Neuronal stem cell (in vitro differentiated cells): ENCODE data around the gene ACTL9.

Source experiments
- DNase-seq: peaks from one replicate; pipeline ENCODE4 v3.0.0-alpha.2; 2013; ENCODE audit warnings: low spot score
- H2AFZ ChIP-seq: one replicate; pipeline ENCODE4 v1.6.1; 2013; ENCODE audit warnings: mild to moderate bottlenecking, low read length, inconsistent platforms
- H2AK5ac ChIP-seq: 2 replicates; pipeline ENCODE4 v1.6.1; 2013; ENCODE audit warnings: low read depth, mild to moderate bottlenecking, inconsistent platforms, low read length, moderate library complexity, mixed read lengths
- H2BK120ac ChIP-seq: 2 replicates; pipeline ENCODE4 v1.6.1; 2013; ENCODE audit warnings: low read depth, mild to moderate bottlenecking, inconsistent platforms, low read length, moderate library complexity, mixed read lengths
- H2BK12ac ChIP-seq: one replicate; pipeline ENCODE4 v1.6.1; 2013; ENCODE audit warnings: low read length, inconsistent platforms
- H2BK15ac ChIP-seq: 2 replicates; pipeline ENCODE4 v1.6.1; 2013; ENCODE audit warnings: mild to moderate bottlenecking, low read length, inconsistent platforms, mixed read lengths
- H2BK5ac ChIP-seq: one replicate; pipeline ENCODE4 v1.6.1; 2013; ENCODE audit warnings: inconsistent platforms, mild to moderate bottlenecking, low read length, moderate library complexity
- H3K14ac ChIP-seq: one replicate; pipeline ENCODE4 v1.6.1; 2013; ENCODE audit warnings: low read length, inconsistent platforms
- H3K18ac ChIP-seq: 2 replicates; pipeline ENCODE4 v1.6.1; 2013; ENCODE audit warnings: low read length, inconsistent platforms
- H3K23ac ChIP-seq: 2 replicates; pipeline ENCODE4 v1.6.1; 2013; ENCODE audit warnings: low read depth, mild to moderate bottlenecking, mixed read lengths, low read length, inconsistent platforms; ENCODE audit not compliant: poor library complexity
- H3K27ac ChIP-seq: replicated peaks from 3 replicates; pipeline ENCODE4 v1.5.1; 2013; ENCODE audit warnings: low read length, inconsistent platforms
- H3K27me3 ChIP-seq, 3 experiments: 2 replicates each; pipeline ENCODE4 v1.6.1; 2013; ENCODE audit warnings: low read length in 3 of 3, mild to moderate bottlenecking in 2 of 3, inconsistent platforms in 1 of 3, low read depth in 1 of 3, mixed read lengths in 1 of 3, moderate library complexity in 1 of 3; ENCODE audit not compliant: control insufficient read depth in 3 of 3, insufficient read depth in 3 of 3
- H3K36me3 ChIP-seq, 2 donors: replicated peaks in 1 of 2; 2 replicates each; pipeline ENCODE4 v1.6.1; 2013; ENCODE audit warnings: low read length in 2 of 2; ENCODE audit not compliant: control insufficient read depth in 2 of 2, insufficient read depth in 2 of 2
- H3K4ac ChIP-seq: 2 replicates; pipeline ENCODE4 v1.6.1; 2013; ENCODE audit warnings: inconsistent platforms, mild to moderate bottlenecking, low read length, moderate library complexity
- H3K4me1 ChIP-seq, 2 donors: 1 replicate in 1 of 2; 2 replicates in 1 of 2; pipeline ENCODE4 v1.6.1; 2013; ENCODE audit warnings: low read length in 2 of 2, low read depth in 1 of 2; ENCODE audit not compliant: control insufficient read depth in 2 of 2, insufficient read depth in 1 of 2
- H3K4me2 ChIP-seq: one replicate; pipeline ENCODE4 v1.6.1; 2013; ENCODE audit warnings: mild to moderate bottlenecking, low read length, inconsistent platforms; ENCODE audit not compliant: insufficient read depth, poor library complexity, severe bottlenecking
- H3K4me3 ChIP-seq, 2 donors: 2 replicates each; pipeline ENCODE4 v1.5.1; 2013; ENCODE audit warnings: low read length in 2 of 2, mild to moderate bottlenecking in 2 of 2, inconsistent platforms in 1 of 2, moderate library complexity in 1 of 2
- H3K79me1 ChIP-seq: one replicate; pipeline ENCODE4 v1.6.1; 2013; ENCODE audit warnings: low read depth, mild to moderate bottlenecking, inconsistent platforms, low read length, moderate library complexity
- H3K9ac ChIP-seq: one replicate; pipeline ENCODE4 v1.6.1; 2013; ENCODE audit warnings: mild to moderate bottlenecking, low read depth, low read length, inconsistent platforms; ENCODE audit not compliant: poor library complexity
- H3K9me3 ChIP-seq, 2 donors: replicated peaks in 1 of 2; 2 replicates each; pipeline versions ENCODE3 to v1.6.1; 2013; ENCODE audit warnings: low read length in 2 of 2, mild to moderate bottlenecking in 2 of 2, inconsistent platforms in 1 of 2, low read depth in 1 of 2, mixed read lengths in 1 of 2, moderate library complexity in 1 of 2; ENCODE audit not compliant: control insufficient read depth in 2 of 2, insufficient read depth in 1 of 2
- H4K8ac ChIP-seq: one replicate; pipeline ENCODE4 v1.6.1; 2013; ENCODE audit warnings: low read depth, mild to moderate bottlenecking, inconsistent platforms, low read length, moderate library complexity
- H4K91ac ChIP-seq: one replicate; pipeline ENCODE4 v1.6.1; 2013; ENCODE audit warnings: low read length, low read depth, mild to moderate bottlenecking, inconsistent platforms; ENCODE audit not compliant: poor library complexity
- WGBS, 2 donors: extraction: QIAGEN DNeasy Blood & Tissue Kit; methylation state at CpG; one replicate each; pipeline ENCODE4 v1.1.7; 2013; ENCODE audit warnings: missing lambda C conversion rate in 2 of 2, mixed read lengths in 1 of 2; ENCODE audit not compliant: insufficient read length in 2 of 2, insufficient replicate concordance in 1 of 2; ENCODE audit errors: extremely low coverage in 2 of 2; 5-methylcytosine and 5-hydroxymethylcytosine counted together

The ACTL9 gene

GRCh38 chr19:8664671-8665057 is 33.9 kb downstream of the ACTL9 start:
- Histone ChIP-seq H3K9me3 (no peaks in the 10 kb centered on the region), H3K4me1 (no peaks in the 10 kb centered on the region), H2BK5ac (peak overlapping the region; percentile 59), H3K4me2 (no peak overlapping the region), H3K79me1 (no peaks in the 10 kb centered on the region), H2AFZ (no peak overlapping the region), H2BK15ac (no peak overlapping the region), H3K27me3 (peaks cover 0 to 10% (median 2%) of the 10 kb centered on the region in 3 experiments), H3K23ac (no peak overlapping the region), H3K18ac (no peak overlapping the region), H3K27ac (no peak overlapping the region), H3K36me3 (no peaks in the 10 kb centered on the region), H3K9ac (no peak overlapping the region), H3K4ac (no peak overlapping the region), H2AK5ac (no peak overlapping the region), H4K8ac (no peak overlapping the region), H3K4me3 (no peak overlapping the region), H2BK120ac (no peak overlapping the region), H4K91ac (no peak overlapping the region), H2BK12ac (no peak overlapping the region), H3K14ac (no peak overlapping the region)
- no peak for DNase-seq
- no CpG with 5 or more reads among the region's 4 CpGs for WGBS, 2 donors

GRCh38 chr19:8663920-8664670 is 34.5 kb downstream of the ACTL9 start:
- no peak overlapping the region for H3K4me2 ChIP-seq
- no peak overlapping the region for H3K9ac ChIP-seq
- H3K23ac ChIP-seq = no peak overlapping the region
- no CpG with 5 or more reads among the region's 22 CpGs for WGBS, 2 donors
- no peak for DNase-seq
- no peak overlapping the region for H2BK12ac ChIP-seq
- H3K4me1 ChIP-seq = no peaks in the 10 kb centered on the region
- H4K91ac ChIP-seq = no peak overlapping the region
- no peak overlapping the region for H3K27ac ChIP-seq
- peak overlapping the region; percentile 27 for H3K18ac ChIP-seq
- no peaks in the 10 kb centered on the region for H3K79me1 ChIP-seq
- no peak overlapping the region for H3K14ac ChIP-seq
- no peak overlapping the region for H2BK15ac ChIP-seq
- H2BK120ac ChIP-seq = no peak overlapping the region
- no peak overlapping the region for H3K4me3 ChIP-seq
- peak overlapping the region; percentile 41 for H2AK5ac ChIP-seq
- H3K36me3 ChIP-seq = no peaks in the 10 kb centered on the region
- H3K9me3 ChIP-seq = no peaks in the 10 kb centered on the region
- no peak overlapping the region for H4K8ac ChIP-seq
- H3K27me3 ChIP-seq = peaks cover 0 to 12% (median 2%) of the 10 kb centered on the region in 3 experiments
- no peak overlapping the region for H3K4ac ChIP-seq
- H2AFZ ChIP-seq = no peak overlapping the region
- peak overlapping the region; percentile 59 for H2BK5ac ChIP-seq

- Histone ChIP-seq H3K27me3 (peaks cover 0 to 14% (median 2%) of the 10 kb centered on the region in 3 experiments), H3K4me1 (no peaks in the 10 kb centered on the region), H3K4me2 (no peak overlapping the region), H2BK12ac (no peak overlapping the region), H3K23ac (no peak overlapping the region), H2AFZ (no peak overlapping the region), H3K14ac (no peak overlapping the region), H3K4me3 (no peak overlapping the region), H2BK5ac (no peak overlapping the region), H3K18ac (no peak overlapping the region), H3K79me1 (no peaks in the 10 kb centered on the region), H3K9ac (no peak overlapping the region), H2BK15ac (no peak overlapping the region), H3K36me3 (no peaks in the 10 kb centered on the region), H2AK5ac (no peak overlapping the region), H4K8ac (no peak overlapping the region), H2BK120ac (no peak overlapping the region), H3K4ac (no peak overlapping the region), H3K9me3 (no peaks in the 10 kb centered on the region), H4K91ac (no peak overlapping the region), H3K27ac (no peak overlapping the region)
- no peak for DNase-seq
- WGBS, 2 donors = no CpG with 5 or more reads among the region's 4 CpGs
Measured at GRCh38 chr19:8662263-8662662, 36.3 kb downstream of the ACTL9 start.

DNA sequence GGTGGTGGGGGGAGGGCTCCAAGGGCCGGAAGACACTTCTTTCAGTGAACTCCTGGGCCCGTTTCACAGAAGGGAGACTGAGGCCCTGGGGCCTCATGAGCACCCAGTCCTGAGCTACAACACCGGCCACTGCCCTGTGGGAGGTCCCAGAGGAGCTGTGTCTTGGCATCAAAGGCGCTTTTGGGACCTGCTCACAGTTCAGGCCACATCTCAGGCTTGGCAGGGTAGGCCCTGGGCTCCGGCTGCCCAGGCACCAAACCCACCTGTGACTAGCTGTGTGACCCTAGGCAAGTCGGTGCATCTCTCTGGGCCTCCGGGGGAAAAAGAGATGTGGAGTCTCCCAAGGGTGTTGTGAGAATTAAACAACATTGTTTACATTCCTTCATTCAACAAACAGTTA is 38.7 kb downstream of the ACTL9 start:
- no peak for DNase-seq
- Histone ChIP-seq H3K4ac (no peak overlapping the region), H3K79me1 (peaks cover 1% of the 10 kb centered on the region), H3K9ac (peak overlapping the region; percentile 74), H3K4me3 (no peak overlapping the region), H2BK12ac (no peak overlapping the region), H3K4me1 (no peaks in the 10 kb centered on the region), H3K27me3 (peaks cover 0 to 14% (median 2%) of the 10 kb centered on the region in 3 experiments), H3K18ac (peak overlapping the region; percentile 35), H4K8ac (no peak overlapping the region), H2AFZ (no peak overlapping the region), H2AK5ac (peak overlapping the region; percentile 89), H3K27ac (no peak overlapping the region), H3K14ac (no peak overlapping the region), H2BK120ac (no peak overlapping the region), H3K36me3 (no peaks in the 10 kb centered on the region), H3K4me2 (no peak overlapping the region), H4K91ac (no peak overlapping the region), H3K23ac (no peak overlapping the region), H2BK5ac (no peak overlapping the region), H3K9me3 (peaks cover 0 to 1% of the 10 kb centered on the region in 2 donors), H2BK15ac (no peak overlapping the region)
- WGBS, 2 donors = no CpG with 5 or more reads among the region's 7 CpGs
